Lower lobe of right lung (tissue), 2 donors: ENCODE data around the gene STAT2. TPM values are rescaled to one million over a fixed set of nuclear protein-coding genes. Genes with fewer than 3 reads are reported as not detected.
"Not testable (repeated sequence)": the region's sequence is repeated elsewhere in the genome, so short reads cannot be mapped to it uniquely, and the experiment has no call there.

Source experiments
- ATAC-seq, 2 donors: fragments of 200-7000 bp; cut with Tn5 transposase; one replicate each; pipeline ENCODE4 v1.9.1; 2020 to 2022; ENCODE audit warnings: mild to moderate bottlenecking in 2 of 2, moderate library complexity in 2 of 2
- DNase-seq: peaks from one replicate; pipeline ENCODE4 v3.0.0-alpha.2; 2020
- H3K27ac ChIP-seq: fragments of 200-600 bp; one replicate; pipeline ENCODE4 v1.8.0; 2022
- H3K27me3 ChIP-seq: fragments of 200-600 bp; one replicate; pipeline ENCODE4 v1.8.0; 2022; ENCODE audit warnings: low read depth
- H3K36me3 ChIP-seq: fragments of 200-600 bp; one replicate; pipeline ENCODE4 v1.8.0; 2022; ENCODE audit warnings: mild to moderate bottlenecking
- H3K4me1 ChIP-seq: fragments of 200-600 bp; one replicate; pipeline ENCODE4 v1.8.0; 2022
- H3K4me3 ChIP-seq: fragments of 200-600 bp; one replicate; pipeline ENCODE4 v1.8.0; 2022; ENCODE audit warnings: mild to moderate bottlenecking
- H3K9me3 ChIP-seq: fragments of 200-600 bp; one replicate; pipeline ENCODE4 v1.8.0; 2022
- intact Hi-C: fragments of 100-400 bp; cut with DNase I; formaldehyde crosslinking; loops from one replicate; pipeline ENCODE4 v1.11.0; 2022
- total RNA-seq: library from RNA; stranded (reverse); fragmentation: NEBNext Ultra II Directional; extraction: Animal tissue kit (Norgen Biotek cat#: 25700); gene quantifications from one replicate; pipeline ENCODE4 v1.2.1, GENCODE V29; 2021
- TF ChIP-seq, protein P1 (sequence below): fragments of 200-600 bp; IDR thresholded peaks from one replicate; pipeline ENCODE4 v1.8.0; 2022; ENCODE audit warnings: antibody characterized with exemption, mild to moderate bottlenecking
- donor health status: DM: no; HTN: yes; CAD: no; lungs with severe emphysema.

STAT2 gene
- total RNA-seq, 1 donor from 2014 or later, result 213 TPM

DNA sequence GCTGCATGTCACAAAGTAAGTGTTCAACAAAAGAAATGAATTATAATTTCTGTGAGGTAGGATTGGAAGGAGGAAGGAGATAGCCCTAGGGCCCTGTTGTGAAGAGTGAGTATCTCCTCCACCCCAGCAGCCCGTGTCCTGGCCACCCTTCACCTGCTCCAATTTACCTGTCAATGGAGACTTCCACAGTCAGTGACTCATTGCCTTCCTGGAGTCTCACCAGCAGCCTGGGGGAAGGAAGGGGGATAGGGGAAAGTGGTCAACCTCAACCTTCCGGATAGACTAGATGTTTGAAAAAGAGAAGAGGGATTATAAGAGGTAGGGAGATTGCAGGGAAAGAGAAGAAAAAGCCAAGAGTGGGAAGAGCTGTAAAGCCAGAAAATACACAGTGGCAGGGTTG is 9.2 kb downstream of the STAT2 start:
- DNase-seq, result no peak
- peaks cover 100% of the 10 kb centered on the region for H3K36me3 ChIP-seq

DNA sequence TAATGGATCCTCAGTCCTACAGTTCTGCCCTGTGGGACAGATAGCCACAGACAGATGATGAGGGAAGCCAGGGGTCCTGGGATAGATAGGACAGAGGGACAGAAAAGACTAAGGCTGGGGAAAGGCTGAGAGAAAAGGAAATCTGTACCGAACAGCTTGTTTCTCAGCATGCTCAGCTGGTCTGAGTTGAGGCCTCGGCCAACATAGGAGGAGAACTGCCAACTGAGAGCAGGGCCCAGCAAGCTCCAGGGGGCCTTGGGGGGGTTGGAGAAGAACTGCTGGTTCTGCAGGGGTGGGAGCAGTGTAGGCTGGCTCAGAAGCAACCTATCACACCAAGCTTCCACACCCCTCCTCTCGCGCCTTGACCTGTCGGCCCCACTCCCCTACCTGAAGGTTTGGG is 11.1 kb downstream of the STAT2 start:
- no peak for DNase-seq
- peaks cover 100% of the 10 kb centered on the region for H3K36me3 ChIP-seq

More for the DNA sequence above, 9.2 kb downstream of the STAT2 start:
- Histone ChIP-seq H3K4me3 (no peak overlapping the region), H3K9me3 (no peaks in the 10 kb centered on the region), H3K27me3 (no peaks in the 10 kb centered on the region), H3K4me1 (no peaks in the 10 kb centered on the region), H3K27ac (no peak overlapping the region)
- TF ChIP-seq, protein P1, sequence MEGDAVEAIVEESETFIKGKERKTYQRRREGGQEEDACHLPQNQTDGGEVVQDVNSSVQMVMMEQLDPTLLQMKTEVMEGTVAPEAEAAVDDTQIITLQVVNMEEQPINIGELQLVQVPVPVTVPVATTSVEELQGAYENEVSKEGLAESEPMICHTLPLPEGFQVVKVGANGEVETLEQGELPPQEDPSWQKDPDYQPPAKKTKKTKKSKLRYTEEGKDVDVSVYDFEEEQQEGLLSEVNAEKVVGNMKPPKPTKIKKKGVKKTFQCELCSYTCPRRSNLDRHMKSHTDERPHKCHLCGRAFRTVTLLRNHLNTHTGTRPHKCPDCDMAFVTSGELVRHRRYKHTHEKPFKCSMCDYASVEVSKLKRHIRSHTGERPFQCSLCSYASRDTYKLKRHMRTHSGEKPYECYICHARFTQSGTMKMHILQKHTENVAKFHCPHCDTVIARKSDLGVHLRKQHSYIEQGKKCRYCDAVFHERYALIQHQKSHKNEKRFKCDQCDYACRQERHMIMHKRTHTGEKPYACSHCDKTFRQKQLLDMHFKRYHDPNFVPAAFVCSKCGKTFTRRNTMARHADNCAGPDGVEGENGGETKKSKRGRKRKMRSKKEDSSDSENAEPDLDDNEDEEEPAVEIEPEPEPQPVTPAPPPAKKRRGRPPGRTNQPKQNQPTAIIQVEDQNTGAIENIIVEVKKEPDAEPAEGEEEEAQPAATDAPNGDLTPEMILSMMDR, result no peak
- ATAC-seq, result no peak
- intact Hi-C loops, result no loop called here

DNA sequence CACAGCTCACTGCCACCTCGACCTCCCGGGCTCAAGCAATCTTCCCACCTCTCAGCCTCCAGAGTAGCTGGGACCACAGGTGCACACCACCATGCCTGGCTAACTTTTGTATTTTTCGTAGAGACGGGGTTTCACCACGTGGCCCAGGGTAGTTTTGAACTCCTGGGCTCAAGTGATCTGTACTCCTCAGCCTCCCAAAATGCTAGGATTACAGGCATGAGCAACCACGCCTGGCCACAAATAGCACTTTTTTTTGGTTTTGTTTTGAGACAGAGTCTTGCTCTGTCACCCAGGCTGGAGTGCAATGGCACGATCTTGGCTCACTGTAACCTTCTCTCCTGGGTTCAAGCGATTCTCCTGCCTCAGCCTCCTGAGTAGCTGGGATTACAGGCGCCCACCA is 12.7 kb downstream of the STAT2 start:
- intact Hi-C loops, H3K27ac ChIP-seq, H3K27me3 ChIP-seq, ATAC-seq, DNase-seq, H3K9me3 ChIP-seq, H3K4me3 ChIP-seq, H3K4me1 ChIP-seq: not testable (repeated sequence)
- peaks cover 100% of the 10 kb centered on the region for H3K36me3 ChIP-seq

More for the DNA sequence above, 11.1 kb downstream of the STAT2 start:
- Histone ChIP-seq H3K4me1 (no peaks in the 10 kb centered on the region), H3K9me3 (no peaks in the 10 kb centered on the region), H3K27ac (no peak overlapping the region), H3K27me3 (no peaks in the 10 kb centered on the region), H3K4me3 (no peak overlapping the region)
- TF ChIP-seq, protein P1, result no peak
- intact Hi-C loops, result no loop called here
- ATAC-seq, result no peak

DNA sequence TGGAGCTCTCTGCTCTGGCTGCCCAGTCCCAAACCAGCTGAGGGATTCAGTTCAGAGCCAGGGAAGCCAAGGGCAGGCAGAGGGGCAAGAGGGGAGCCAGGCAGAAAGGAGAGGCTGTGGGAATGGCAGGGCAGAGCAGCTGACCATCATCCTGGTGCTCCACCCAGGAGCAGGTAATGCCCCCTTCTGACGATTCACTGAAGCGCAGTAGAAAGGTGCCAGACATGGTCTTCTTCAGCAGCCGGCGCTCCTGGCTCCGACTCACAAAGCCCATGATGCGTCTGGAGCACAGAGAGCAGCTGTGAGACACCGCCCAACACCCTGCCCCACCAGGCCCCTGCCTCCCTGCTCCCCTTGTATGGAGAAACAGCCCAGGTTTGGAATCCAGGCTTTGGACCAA is 13.2 kb downstream of the STAT2 start:
- peaks cover 99% of the 10 kb centered on the region for H3K36me3 ChIP-seq
- H3K4me3 ChIP-seq, result no peak overlapping the region
- no peaks in the 10 kb centered on the region for H3K4me1 ChIP-seq
- H3K27me3 ChIP-seq, result no peaks in the 10 kb centered on the region
- intact Hi-C loops, result no loop called here
- TF ChIP-seq, protein P1, result no peak
- no peaks in the 10 kb centered on the region for H3K9me3 ChIP-seq
- DNase-seq, result no peak
- peak in 1 of 2 donors; percentile 19 for ATAC-seq
- no peak overlapping the region for H3K27ac ChIP-seq

DNA sequence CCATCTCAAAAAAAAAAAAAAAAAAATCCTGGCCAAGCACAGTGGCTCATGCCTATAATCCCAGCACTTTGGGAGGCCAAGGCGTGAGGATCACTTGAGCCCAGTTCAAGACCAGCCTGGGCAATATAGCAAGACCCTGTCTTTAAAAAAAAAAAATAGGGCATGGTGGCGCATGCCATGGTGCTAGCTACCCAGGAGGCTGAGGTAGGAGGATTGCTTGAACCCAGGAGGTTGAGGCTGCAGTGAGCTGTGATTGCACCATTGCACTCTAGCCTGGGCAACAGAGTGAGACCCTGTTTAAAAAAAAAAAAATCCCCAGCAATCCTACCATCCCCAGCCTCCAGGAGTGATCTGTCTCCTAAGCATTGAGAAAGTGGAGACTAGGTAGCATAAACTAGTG is 17.6 kb downstream of the STAT2 start:
- Histone ChIP-seq H3K36me3 (peaks cover 60% of the 10 kb centered on the region), H3K4me1 (peaks cover 18% of the 10 kb centered on the region)
- H3K9me3 ChIP-seq, intact Hi-C loops, H3K27me3 ChIP-seq, H3K4me3 ChIP-seq, DNase-seq, ATAC-seq, H3K27ac ChIP-seq: not testable (repeated sequence)

DNA sequence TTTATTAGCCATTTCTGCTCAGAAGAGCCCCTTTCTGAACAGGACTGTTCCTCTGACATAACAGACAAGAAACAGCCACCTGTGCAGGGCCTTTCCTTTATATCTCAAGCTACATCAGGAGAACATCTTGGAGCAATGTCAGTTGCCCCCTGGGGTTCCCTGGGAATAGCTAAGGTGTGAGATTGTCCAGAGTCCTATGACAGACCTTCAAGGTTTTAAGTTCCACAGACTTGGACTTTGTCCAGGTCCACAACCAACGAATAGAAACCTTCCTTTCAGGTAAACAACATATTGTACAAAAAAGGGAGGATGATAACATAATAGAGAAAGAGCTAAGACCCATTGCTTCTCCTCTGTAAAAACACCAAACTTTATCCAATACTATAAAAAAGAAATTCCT is 18.3 kb downstream of the STAT2 start:
- Histone ChIP-seq H3K9me3 (no peaks in the 10 kb centered on the region), H3K36me3 (peaks cover 53% of the 10 kb centered on the region), H3K27ac (no peak overlapping the region), H3K4me1 (peaks cover 18% of the 10 kb centered on the region), H3K4me3 (no peak overlapping the region), H3K27me3 (no peaks in the 10 kb centered on the region)
- no peak for DNase-seq
- TF ChIP-seq, protein P1, result no peak
- no peak for ATAC-seq
- intact Hi-C loops, result no loop called here

DNA sequence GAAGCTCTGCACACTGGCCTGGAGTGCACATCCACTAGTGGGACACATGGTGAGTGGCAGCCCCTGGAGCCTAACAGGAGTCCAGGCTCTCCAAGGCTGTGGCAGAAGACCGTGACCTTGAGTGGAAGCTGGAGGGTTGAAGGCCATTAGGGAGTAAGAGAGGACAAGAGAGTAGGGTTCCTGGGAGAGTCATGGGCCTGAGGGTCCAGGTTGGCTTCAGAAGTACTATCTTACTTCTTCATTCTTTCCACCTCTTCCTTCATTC is 20.8 kb downstream of the STAT2 start:
- H3K27ac ChIP-seq, result peak overlapping the region; percentile 59
- intact Hi-C loops, result no loop called here

More for the DNA sequence above, 20.8 kb downstream of the STAT2 start:
- ATAC-seq, result no peak
- DNase-seq, result no peak
- Histone ChIP-seq H3K36me3 (peaks cover 28% of the 10 kb centered on the region), H3K4me3 (no peak overlapping the region), H3K9me3 (no peaks in the 10 kb centered on the region), H3K4me1 (peaks cover 24% of the 10 kb centered on the region), H3K27me3 (no peaks in the 10 kb centered on the region)
- TF ChIP-seq, protein P1, result no peak
